HG02642 (cell line): ENCODE measurements around the gene NAV3.

Experiments
- ATAC-seq: cut with Tn5 transposase; IDR thresholded peaks from one replicate; pipeline ENCODE4 v1.9.1; 2021; ENCODE audit warnings: mild to moderate bottlenecking; ENCODE audit not compliant: unreplicated experiment, poor library complexity

NAV3 gene

GRCh38 chr12:78034025-78034424, 203.3 kb downstream of the NAV3 start:
- no peak for ATAC-seq

GRCh38 chr12:78035901-78036606, 205.4 kb downstream of the NAV3 start:
- no peak for ATAC-seq

GRCh38 chr12:78036874-78037273, 206.2 kb downstream of the NAV3 start:
- ATAC-seq: no peak

- no peak for ATAC-seq
Measured at GRCh38 chr12:78037707-78038106, 207.0 kb downstream of the NAV3 start.

- no peak for ATAC-seq
Measured at GRCh38 chr12:78038541-78038940, 207.8 kb downstream of the NAV3 start.

- ATAC-seq: no peak
Measured at GRCh38 chr12:78038986-78039385, 208.3 kb downstream of the NAV3 start.

- ATAC-seq: no peak
Measured at GRCh38 chr12:78040111-78040510, 209.4 kb downstream of the NAV3 start.

GRCh38 chr12:78050790-78051189, 220.1 kb downstream of the NAV3 start:
- ATAC-seq: no peak

GRCh38 chr12:78055545-78055944, 224.9 kb downstream of the NAV3 start:
- ATAC-seq: no peak

GRCh38 chr12:78057075-78057474, 226.4 kb downstream of the NAV3 start:
- ATAC-seq: no peak

GRCh38 chr12:78060186-78060585, 229.5 kb downstream of the NAV3 start:
- ATAC-seq: no peak

- no peak for ATAC-seq
Measured at GRCh38 chr12:78062786-78063185, 232.1 kb downstream of the NAV3 start.

- ATAC-seq: no peak
Measured at GRCh38 chr12:78081590-78082314, 251.1 kb downstream of the NAV3 start.

- ATAC-seq: no peak
Measured at GRCh38 chr12:78085542-78086182, 255.0 kb downstream of the NAV3 start.

GRCh38 chr12:78086553-78087362, 256.1 kb downstream of the NAV3 start:
- no peak for ATAC-seq

GRCh38 chr12:78087363-78087675, 256.6 kb downstream of the NAV3 start:
- ATAC-seq: no peak

GRCh38 chr12:78088391-78088832, 257.7 kb downstream of the NAV3 start:
- ATAC-seq: peak; percentile 70

GRCh38 chr12:78090266-78090665, 259.6 kb downstream of the NAV3 start:
- no peak for ATAC-seq

GRCh38 chr12:78095623-78096022, 264.9 kb downstream of the NAV3 start:
- ATAC-seq: no peak

- ATAC-seq: no peak
Measured at GRCh38 chr12:78096909-78097597, 266.4 kb downstream of the NAV3 start.
